HG03442 (cell line): Measurements from ENCODE around the gene ZNF148.

ENCODE experiments used
- ATAC-seq: cut with Tn5 transposase; IDR thresholded peaks from one replicate; pipeline ENCODE4 v1.9.1; 2021; ENCODE audit warnings: mild to moderate bottlenecking, moderate library complexity; ENCODE audit not compliant: unreplicated experiment

ZNF148 gene

GRCh38 chr3:125289429-125289981, 85.6 kb downstream of the ZNF148 start:
- no peak for ATAC-seq

DNA sequence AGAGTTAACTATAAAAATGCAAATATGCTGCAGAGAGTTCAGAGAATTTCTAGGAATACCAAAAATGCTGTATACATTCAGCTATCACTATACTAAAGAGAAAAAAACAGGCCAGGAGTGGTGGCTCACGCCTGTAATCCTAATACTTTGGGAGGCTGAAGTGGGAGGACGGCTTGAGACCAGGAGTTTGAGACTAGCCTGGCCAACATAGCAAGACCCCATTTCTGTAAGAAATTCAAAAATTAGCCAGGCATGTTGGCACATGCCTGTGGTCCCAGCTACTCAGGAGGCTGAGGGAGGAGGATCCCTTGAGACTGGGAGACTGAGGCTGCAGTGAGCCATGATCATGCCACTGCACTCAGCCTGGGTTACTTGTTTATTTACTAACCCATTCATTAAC, 87.9 kb downstream of the ZNF148 start:
- no peak for ATAC-seq

DNA sequence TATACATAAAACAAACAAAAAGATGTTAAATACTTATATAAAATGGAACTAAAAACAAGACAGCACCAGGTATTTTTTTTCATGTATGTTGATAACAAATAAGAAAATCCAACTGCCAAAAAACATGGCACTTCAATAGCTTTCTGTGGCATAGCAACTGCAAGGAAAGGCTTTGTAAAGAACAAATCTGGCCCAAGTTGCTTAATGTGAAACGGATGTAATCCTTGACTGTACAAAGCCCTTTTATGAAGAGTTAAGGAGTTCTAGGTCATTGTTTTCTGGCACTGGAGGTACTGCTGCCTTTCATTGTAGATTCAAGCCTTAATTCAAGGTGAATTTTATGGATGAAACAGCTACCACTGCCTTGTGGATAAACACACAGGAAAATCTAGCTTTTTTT, 93.7 kb downstream of the ZNF148 start:
- ATAC-seq: no peak

- ATAC-seq: no peak
Observed at GRCh38 chr3:125280668-125281361, 94.3 kb downstream of the ZNF148 start.

DNA sequence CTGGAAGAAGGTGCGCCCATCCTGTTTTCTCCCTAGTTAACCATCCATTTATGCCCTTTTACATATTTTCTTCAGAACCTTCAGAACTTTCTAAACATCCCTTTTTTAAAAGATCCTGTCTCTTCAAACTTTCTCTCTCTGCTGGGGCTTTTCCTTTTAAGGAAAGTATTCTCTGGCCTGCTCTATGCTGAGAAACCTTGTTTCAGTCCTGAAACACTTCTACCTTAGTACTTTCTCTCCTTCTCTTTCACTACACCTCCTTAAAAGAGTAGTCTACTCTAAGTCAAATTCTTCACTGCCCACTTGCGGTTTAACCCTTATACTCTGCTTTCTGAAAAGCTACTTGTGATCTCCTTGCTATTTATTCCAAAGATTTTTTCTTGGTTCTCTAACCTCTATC, 97.0 kb downstream of the ZNF148 start:
- ATAC-seq: no peak

DNA sequence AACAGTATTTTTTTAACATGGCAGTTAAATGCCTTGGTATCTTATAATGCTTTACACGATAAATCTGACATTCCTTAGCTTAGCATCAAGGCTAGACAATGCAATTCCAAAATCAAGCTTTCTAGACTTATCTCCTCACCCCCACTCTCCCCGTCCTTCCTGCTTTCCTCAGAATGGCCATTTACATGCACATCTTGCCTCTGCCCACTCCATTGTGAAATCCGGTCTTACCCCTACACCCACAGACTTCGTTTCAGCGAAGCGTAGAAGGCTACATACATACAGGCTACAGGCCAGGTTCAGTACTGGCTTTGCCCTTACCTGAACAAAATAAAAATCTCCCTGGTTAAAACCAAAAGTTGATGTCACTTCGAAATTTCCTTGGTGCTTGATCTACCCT, 104.0 kb downstream of the ZNF148 start:
- ATAC-seq: no peak

DNA sequence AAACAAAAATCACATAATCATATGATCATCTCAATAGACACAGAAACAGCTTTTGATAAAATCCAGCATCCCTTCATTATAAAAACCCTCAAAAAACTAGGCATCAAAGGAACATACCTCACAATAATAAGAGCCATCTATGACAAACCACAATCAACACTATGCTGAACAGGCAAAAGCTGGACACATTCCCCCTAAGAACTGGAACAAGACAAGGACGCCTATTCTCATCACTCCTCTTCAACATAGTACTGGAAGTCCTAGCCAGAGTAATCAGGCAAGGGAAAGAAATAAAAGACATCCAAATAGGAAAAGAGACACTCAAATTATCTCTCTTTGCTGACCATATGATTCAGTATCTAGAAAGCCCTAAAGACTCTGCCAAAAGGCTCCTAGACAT, 107.7 kb downstream of the ZNF148 start:
- no peak for ATAC-seq

GRCh38 chr3:125266971-125267370, 108.2 kb downstream of the ZNF148 start:
- no peak for ATAC-seq

GRCh38 chr3:125262161-125262560, 113.0 kb downstream of the ZNF148 start:
- ATAC-seq: no peak

- no peak for ATAC-seq
Observed at GRCh38 chr3:125261031-125261430, 114.1 kb downstream of the ZNF148 start.

DNA sequence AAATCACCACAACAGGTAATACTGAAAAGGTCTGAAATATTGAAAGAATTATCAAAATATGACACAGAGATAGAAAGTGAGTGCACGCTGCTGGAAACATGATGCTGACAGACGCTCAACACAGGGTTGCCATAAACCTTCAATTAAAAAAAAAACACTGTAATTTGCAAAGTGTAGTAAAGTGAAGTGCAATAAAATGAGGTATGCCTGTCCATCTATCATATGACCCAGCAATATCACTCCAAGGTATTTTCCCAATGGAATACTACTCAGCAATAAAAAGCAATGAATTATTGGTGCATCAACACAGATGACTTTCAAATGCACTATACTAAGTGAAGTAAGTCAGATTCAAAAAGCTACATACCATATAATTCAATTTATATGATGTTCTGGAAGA, 115.0 kb downstream of the ZNF148 start:
- no peak for ATAC-seq

DNA sequence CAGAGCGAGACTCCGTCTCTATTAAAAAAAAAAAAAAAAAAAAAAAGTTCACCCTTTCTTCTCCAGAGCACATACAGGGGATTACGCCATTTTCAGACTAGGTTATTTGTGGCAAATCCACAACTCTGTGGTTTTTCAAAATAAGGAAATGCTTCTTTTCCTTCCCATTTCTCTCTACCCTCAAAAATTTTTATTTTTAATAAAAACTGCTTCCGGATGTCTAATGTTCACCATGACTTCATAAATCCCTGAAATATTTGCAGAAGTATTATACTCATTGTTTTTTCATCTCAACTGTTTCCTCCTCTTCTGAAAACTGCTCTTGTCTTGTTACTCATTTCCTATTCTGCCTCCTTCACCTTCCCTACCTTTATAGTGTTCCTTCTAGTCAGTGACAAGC, 117.6 kb downstream of the ZNF148 start:
- no peak for ATAC-seq

DNA sequence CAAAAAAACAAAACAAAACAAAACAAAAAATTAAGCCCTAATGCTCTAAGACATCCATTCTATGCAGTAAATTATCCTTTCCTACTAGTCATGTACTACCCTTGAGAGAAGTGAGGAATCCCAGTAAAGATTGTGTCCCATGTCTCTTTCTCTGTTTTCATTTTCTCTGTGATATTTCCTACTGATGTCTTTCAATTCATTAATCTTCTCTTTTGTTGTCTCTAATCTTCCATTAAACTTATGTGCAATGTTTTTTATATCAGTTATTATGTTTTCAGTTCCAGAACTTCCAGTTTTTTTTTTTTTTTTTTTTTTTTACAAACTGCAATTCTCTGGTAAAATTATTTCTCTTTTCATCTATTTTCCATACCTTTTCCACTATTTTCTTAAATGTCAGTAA, 118.5 kb downstream of the ZNF148 start:
- no peak for ATAC-seq

DNA sequence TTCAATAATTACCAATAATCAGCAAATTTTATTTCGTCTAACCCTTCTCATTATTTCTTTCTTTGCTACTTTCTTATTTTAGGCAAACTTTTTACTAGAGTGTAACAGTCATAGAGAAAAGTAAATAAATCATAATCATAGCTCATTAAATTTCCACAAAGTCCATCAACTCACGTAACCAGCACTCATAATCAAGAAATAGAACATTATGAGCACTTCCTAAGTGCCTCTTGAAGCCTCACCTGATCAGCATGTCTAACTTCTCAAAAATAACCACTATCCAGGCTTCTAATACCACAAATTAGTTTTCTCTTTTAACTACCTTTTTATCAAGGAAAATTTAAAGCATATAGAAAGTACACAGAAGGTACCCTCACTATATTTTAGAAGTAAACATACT, 124.2 kb downstream of the ZNF148 start:
- ATAC-seq: no peak

GRCh38 chr3:125246237-125246636, 128.9 kb downstream of the ZNF148 start:
- no peak for ATAC-seq

DNA sequence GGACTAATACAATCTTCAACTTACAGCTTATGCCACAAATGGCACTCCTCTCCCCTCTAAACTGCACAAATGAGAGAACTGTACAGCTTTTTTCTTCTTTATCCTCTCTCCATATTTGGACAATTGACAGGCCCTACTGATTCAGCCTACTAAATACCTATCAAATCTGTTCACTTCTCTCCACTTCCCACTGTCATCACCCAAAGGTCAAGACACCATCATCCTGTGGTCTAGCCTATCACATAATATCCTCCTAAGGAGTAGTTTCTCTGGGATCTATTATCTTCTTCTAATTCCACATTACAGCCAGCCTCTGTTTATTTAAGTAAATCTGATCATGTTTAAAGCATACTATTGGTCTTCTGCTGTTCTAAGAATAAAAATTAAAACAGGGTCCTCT, 129.6 kb downstream of the ZNF148 start:
- no peak for ATAC-seq

DNA sequence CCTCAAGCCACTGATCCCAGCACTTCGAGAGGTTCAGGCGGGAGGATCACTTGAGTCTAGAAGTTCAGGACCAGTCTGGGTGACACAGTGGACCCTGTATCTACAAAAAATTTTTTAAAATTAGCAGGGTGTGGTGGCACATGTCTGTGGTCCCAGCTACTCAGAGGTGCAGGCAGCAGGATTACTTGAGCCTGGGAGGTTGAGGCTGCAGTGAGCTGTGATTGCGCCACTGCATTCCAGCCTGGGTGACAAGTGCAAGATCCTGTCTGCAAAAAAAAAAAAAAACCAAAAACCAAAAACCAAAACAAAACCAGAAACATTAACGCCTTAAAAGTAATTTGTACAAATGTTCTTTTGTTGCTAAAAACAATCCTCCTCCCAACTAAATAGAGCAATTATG, 134.6 kb downstream of the ZNF148 start:
- no peak for ATAC-seq

- ATAC-seq: no peak
Observed at GRCh38 chr3:125239266-125239665, 135.9 kb downstream of the ZNF148 start.

- no peak for ATAC-seq
Observed at GRCh38 chr3:125238759-125239158, 136.4 kb downstream of the ZNF148 start.

- ATAC-seq: no peak
Observed at GRCh38 chr3:125236331-125236903, 138.7 kb downstream of the ZNF148 start.

DNA sequence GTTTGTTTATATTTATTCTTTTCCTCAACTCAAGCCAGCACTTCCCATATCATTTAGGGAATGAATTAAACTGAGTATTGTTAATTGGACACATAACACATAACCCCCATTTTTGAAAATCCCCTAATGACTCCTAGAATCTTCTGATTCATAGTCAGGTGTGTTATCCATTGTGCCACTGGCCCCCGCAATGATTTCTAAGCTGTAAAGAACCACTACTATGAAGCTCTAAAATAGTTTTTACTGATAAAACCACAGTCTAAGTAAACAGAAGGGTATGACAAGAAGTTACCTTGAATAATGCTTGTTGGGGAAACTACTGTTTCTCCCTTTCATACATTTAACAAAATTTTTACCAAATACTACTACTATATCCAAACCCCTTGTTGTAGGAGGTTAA, 140.3 kb downstream of the ZNF148 start:
- ATAC-seq: no peak

GRCh38 chr3:125232401-125232800, 142.7 kb downstream of the ZNF148 start:
- ATAC-seq: no peak

DNA sequence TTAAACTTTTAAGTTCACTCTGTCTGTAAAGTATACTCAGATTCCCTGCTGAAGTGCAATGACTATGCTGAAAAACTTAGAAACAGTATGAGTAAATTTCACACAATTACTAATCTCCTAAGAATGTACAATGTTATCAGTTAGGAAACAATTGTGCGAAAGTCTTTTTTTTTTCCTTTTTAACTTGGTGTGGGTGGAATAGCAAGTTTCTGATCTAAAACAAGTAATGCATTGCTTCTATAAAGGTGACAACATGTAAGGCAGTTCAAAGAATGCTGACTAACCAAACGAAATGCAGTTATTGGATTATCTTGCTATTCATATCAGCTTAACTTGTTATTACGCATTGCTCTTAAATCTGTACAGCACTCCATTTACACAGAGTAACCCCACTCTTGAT, 143.2 kb downstream of the ZNF148 start:
- no peak for ATAC-seq
